ENCODE results near the gene COL23A1. TPM values are rescaled to one million over a fixed set of nuclear protein-coding genes. Genes with fewer than 3 reads are reported as not detected.

Gene COL23A1
- total RNA-seq, 2 donors from 2014 or later, result 0.44 to 0.86 TPM

GRCh38 chr5:178340637-178341036, 249.6 kb downstream of the COL23A1 start:
- Mint-ChIP-seq H3K4me3 (no peak overlapping the region), H3K4me1 (ENCODE audit: low read depth) (no peaks in the 10 kb centered on the region), H3K27ac (no peak overlapping the region), H3K9me3 (no peaks in the 10 kb centered on the region), H3K27me3 (ENCODE audit: low read depth) (peaks cover 5% of the 10 kb centered on the region), H3K36me3 (ENCODE audit: insufficient read depth in 2 of 2) (no peaks in the 10 kb centered on the region)
- no peak for DNase-seq
- no peak for ATAC-seq (replicated peaks in 1 of 2)

- Mint-ChIP-seq H3K27me3 (ENCODE audit: low read depth) (peaks cover 5% of the 10 kb centered on the region), H3K27ac (no peak overlapping the region), H3K9me3 (no peaks in the 10 kb centered on the region), H3K36me3 (ENCODE audit: insufficient read depth in 2 of 2) (no peaks in the 10 kb centered on the region), H3K4me1 (ENCODE audit: low read depth) (no peaks in the 10 kb centered on the region), H3K4me3 (no peak overlapping the region)
- DNase-seq (no peak), ATAC-seq (replicated peaks in 1 of 2) (no peak)
These were observed 250.0 kb downstream of the COL23A1 start for GRCh38 chr5:178340187-178340586.

GRCh38 chr5:178339272-178339671, 250.9 kb downstream of the COL23A1 start:
- Mint-ChIP-seq H3K4me3 (no peak overlapping the region), H3K36me3 (ENCODE audit: insufficient read depth in 2 of 2) (no peaks in the 10 kb centered on the region), H3K27ac (no peak overlapping the region), H3K9me3 (no peaks in the 10 kb centered on the region), H3K4me1 (ENCODE audit: low read depth) (no peaks in the 10 kb centered on the region), H3K27me3 (ENCODE audit: low read depth) (peaks cover 5% of the 10 kb centered on the region)
- DNase-seq, result no peak
- no peak for ATAC-seq (replicated peaks in 1 of 2)

GRCh38 chr5:178338750-178339144, 251.4 kb downstream of the COL23A1 start:
- no peaks in the 10 kb centered on the region for H3K9me3 Mint-ChIP-seq
- no peak overlapping the region for H3K27ac Mint-ChIP-seq
- ATAC-seq (replicated peaks in 1 of 2), result no peak
- H3K4me1 Mint-ChIP-seq (ENCODE audit: low read depth), result no peaks in the 10 kb centered on the region
- H3K27me3 Mint-ChIP-seq (ENCODE audit: low read depth), result peaks cover 5% of the 10 kb centered on the region
- no peak overlapping the region for H3K4me3 Mint-ChIP-seq
- DNase-seq, result no peak
- H3K36me3 Mint-ChIP-seq (ENCODE audit: insufficient read depth in 2 of 2), result no peaks in the 10 kb centered on the region

- Mint-ChIP-seq H3K4me3 (no peak overlapping the region), H3K4me1 (ENCODE audit: low read depth) (no peaks in the 10 kb centered on the region), H3K9me3 (no peaks in the 10 kb centered on the region), H3K27me3 (ENCODE audit: low read depth) (peaks cover 5% of the 10 kb centered on the region), H3K27ac (no peak overlapping the region), H3K36me3 (ENCODE audit: insufficient read depth in 2 of 2) (no peaks in the 10 kb centered on the region)
- no peak for ATAC-seq (replicated peaks in 1 of 2)
- DNase-seq, result no peak
These were observed 252.0 kb downstream of the COL23A1 start for GRCh38 chr5:178338126-178338749.

GRCh38 chr5:178337334-178337741, 252.9 kb downstream of the COL23A1 start:
- H3K9me3 Mint-ChIP-seq, result no peaks in the 10 kb centered on the region
- ATAC-seq (replicated peaks in 1 of 2) (no peak), DNase-seq (no peak)
- no peak overlapping the region for H3K4me3 Mint-ChIP-seq
- H3K27ac Mint-ChIP-seq, result no peak overlapping the region
- no peaks in the 10 kb centered on the region for H3K36me3 Mint-ChIP-seq (ENCODE audit: insufficient read depth in 2 of 2)
- H3K4me1 Mint-ChIP-seq (ENCODE audit: low read depth), result no peaks in the 10 kb centered on the region
- peaks cover 5% of the 10 kb centered on the region for H3K27me3 Mint-ChIP-seq (ENCODE audit: low read depth)

- Mint-ChIP-seq H3K4me3 (no peak overlapping the region), H3K27ac (no peak overlapping the region), H3K27me3 (ENCODE audit: low read depth) (peaks cover 2% of the 10 kb centered on the region), H3K9me3 (no peaks in the 10 kb centered on the region), H3K36me3 (ENCODE audit: insufficient read depth in 2 of 2) (no peaks in the 10 kb centered on the region), H3K4me1 (ENCODE audit: low read depth) (no peaks in the 10 kb centered on the region)
- DNase-seq (no peak), ATAC-seq (replicated peaks in 1 of 2) (no peak)
These were observed 253.3 kb downstream of the COL23A1 start for GRCh38 chr5:178336889-178337288.

GRCh38 chr5:178335302-178336030, 254.7 kb downstream of the COL23A1 start:
- ATAC-seq (replicated peaks in 1 of 2) (no peak), DNase-seq (no peak)
- no peak overlapping the region for H3K4me3 Mint-ChIP-seq
- H3K36me3 Mint-ChIP-seq (ENCODE audit: insufficient read depth in 2 of 2), result no peaks in the 10 kb centered on the region
- no peaks in the 10 kb centered on the region for H3K27me3 Mint-ChIP-seq (ENCODE audit: low read depth)
- H3K9me3 Mint-ChIP-seq, result no peaks in the 10 kb centered on the region
- peaks cover 5% of the 10 kb centered on the region for H3K4me1 Mint-ChIP-seq (ENCODE audit: low read depth)
- no peak overlapping the region for H3K27ac Mint-ChIP-seq

GRCh38 chr5:178334861-178335260, 255.3 kb downstream of the COL23A1 start:
- Mint-ChIP-seq H3K4me3 (no peak overlapping the region), H3K4me1 (ENCODE audit: low read depth) (peaks cover 6% of the 10 kb centered on the region), H3K36me3 (ENCODE audit: insufficient read depth in 2 of 2) (no peaks in the 10 kb centered on the region), H3K27ac (no peak overlapping the region), H3K27me3 (ENCODE audit: low read depth) (no peaks in the 10 kb centered on the region), H3K9me3 (no peaks in the 10 kb centered on the region)
- ATAC-seq (replicated peaks in 1 of 2) (no peak), DNase-seq (no peak)

- H3K36me3 Mint-ChIP-seq (ENCODE audit: insufficient read depth in 2 of 2), result no peaks in the 10 kb centered on the region
- H3K9me3 Mint-ChIP-seq, result no peaks in the 10 kb centered on the region
- no peak for ATAC-seq (replicated peaks in 1 of 2)
- no peak for DNase-seq
- no peak overlapping the region for H3K27ac Mint-ChIP-seq
- no peaks in the 10 kb centered on the region for H3K27me3 Mint-ChIP-seq (ENCODE audit: low read depth)
- H3K4me3 Mint-ChIP-seq, result no peak overlapping the region
- H3K4me1 Mint-ChIP-seq (ENCODE audit: low read depth), result peaks cover 6% of the 10 kb centered on the region
These were observed 256.2 kb downstream of the COL23A1 start for GRCh38 chr5:178333821-178334481.

- H3K27ac Mint-ChIP-seq, result no peak overlapping the region
- ATAC-seq (replicated peaks in 1 of 2) (no peak), DNase-seq (no peak)
- H3K4me1 Mint-ChIP-seq (ENCODE audit: low read depth), result peaks cover 6% of the 10 kb centered on the region
- no peak overlapping the region for H3K4me3 Mint-ChIP-seq
- no peaks in the 10 kb centered on the region for H3K27me3 Mint-ChIP-seq (ENCODE audit: low read depth)
- no peaks in the 10 kb centered on the region for H3K9me3 Mint-ChIP-seq
- no peaks in the 10 kb centered on the region for H3K36me3 Mint-ChIP-seq (ENCODE audit: insufficient read depth in 2 of 2)
These were observed 258.0 kb downstream of the COL23A1 start for GRCh38 chr5:178332210-178332641.

- H3K9me3 Mint-ChIP-seq, result no peaks in the 10 kb centered on the region
- DNase-seq (no peak), ATAC-seq (replicated peaks in 1 of 2) (no peak)
- no peak overlapping the region for H3K4me3 Mint-ChIP-seq
- H3K27me3 Mint-ChIP-seq (ENCODE audit: low read depth), result no peaks in the 10 kb centered on the region
- H3K36me3 Mint-ChIP-seq (ENCODE audit: insufficient read depth in 2 of 2), result no peaks in the 10 kb centered on the region
- peaks cover 6% of the 10 kb centered on the region for H3K4me1 Mint-ChIP-seq (ENCODE audit: low read depth)
- H3K27ac Mint-ChIP-seq, result no peak overlapping the region
These were observed 258.6 kb downstream of the COL23A1 start for GRCh38 chr5:178331491-178331996.

GRCh38 chr5:178330791-178331404, 259.3 kb downstream of the COL23A1 start:
- peak; percentile 60 to 62 for ATAC-seq (replicated peaks in 1 of 2)
- Mint-ChIP-seq H3K27ac (peak overlapping the region; percentile 47), H3K4me3 (no peak overlapping the region), H3K27me3 (ENCODE audit: low read depth) (no peaks in the 10 kb centered on the region), H3K9me3 (no peaks in the 10 kb centered on the region), H3K36me3 (ENCODE audit: insufficient read depth in 2 of 2) (no peaks in the 10 kb centered on the region), H3K4me1 (ENCODE audit: low read depth) (peaks cover 6% of the 10 kb centered on the region)
- peak; percentile 7 to 8 for DNase-seq
